Esophagus (tissue), 2 donors: ENCODE data around the gene DCDC2. TPM values are rescaled to one million over a fixed set of nuclear protein-coding genes. Genes with fewer than 3 reads are reported as not detected.

Experiments
- H3K27ac ChIP-seq, 2 donors: one replicate each; pipeline ENCODE4 v1.5.1; 2013; ENCODE audit warnings: low read depth in 2 of 2, mild to moderate bottlenecking in 2 of 2, inconsistent platforms in 1 of 2, low read length in 1 of 2, moderate library complexity in 1 of 2
- H3K27me3 ChIP-seq, 2 donors: one replicate each; pipeline ENCODE4 v1.6.1; 2013; ENCODE audit warnings: low read length in 2 of 2, control low read depth in 1 of 2, mild to moderate bottlenecking in 1 of 2; ENCODE audit not compliant: insufficient read depth in 2 of 2, control insufficient read depth in 1 of 2
- H3K36me3 ChIP-seq, 2 donors: one replicate each; pipeline ENCODE4 v1.6.1; 2013; ENCODE audit warnings: low read length in 1 of 2; ENCODE audit not compliant: control insufficient read depth in 2 of 2, insufficient read depth in 2 of 2
- H3K4me1 ChIP-seq, 2 donors: one replicate each; pipeline ENCODE4 v1.6.1; 2013; ENCODE audit warnings: low read length in 1 of 2; ENCODE audit not compliant: control insufficient read depth in 2 of 2, insufficient read depth in 2 of 2
- H3K4me3 ChIP-seq, 2 donors: one replicate each; pipeline ENCODE4 v1.5.1; 2013; ENCODE audit warnings: low read length in 2 of 2, mild to moderate bottlenecking in 2 of 2, low read depth in 1 of 2, moderate library complexity in 1 of 2
- H3K9me3 ChIP-seq, 2 donors: one replicate each; pipeline ENCODE4 v1.6.1; 2013; ENCODE audit warnings: mild to moderate bottlenecking in 2 of 2, low read depth in 1 of 2, low read length in 1 of 2, moderate library complexity in 1 of 2; ENCODE audit not compliant: control insufficient read depth in 2 of 2, insufficient read depth in 1 of 2
- WGBS, 2 donors: extraction: QIAGEN DNeasy Blood & Tissue Kit; methylation state at CpG; one replicate each; pipeline ENCODE4 v1.1.7; 2013; 5-methylcytosine and 5-hydroxymethylcytosine counted together
- polyA plus RNA-seq, 2 donors: library from polyadenylated mRNA; stranded (reverse); fragments of 200-250 nt; gene quantifications; one replicate each; pipeline ENCODE4 v1.2.3, GENCODE V29; 2013
- donor health status: healthy with polysubstance abuse.
- donor health status: Bipolar disorder and iron deficiency.

Gene DCDC2
- polyA plus RNA-seq, 2 donors: under 0.01 to 0.02 TPM

GRCh38 chr6:24131751-24132150, 226.1 kb downstream of the DCDC2 start:
- no peaks in the 10 kb centered on the region for H3K27me3 ChIP-seq
- no peak overlapping the region for H3K4me3 ChIP-seq
- WGBS, 2 donors: 69 to 76% methylated on average over 2 of the region's 2 CpGs

DNA sequence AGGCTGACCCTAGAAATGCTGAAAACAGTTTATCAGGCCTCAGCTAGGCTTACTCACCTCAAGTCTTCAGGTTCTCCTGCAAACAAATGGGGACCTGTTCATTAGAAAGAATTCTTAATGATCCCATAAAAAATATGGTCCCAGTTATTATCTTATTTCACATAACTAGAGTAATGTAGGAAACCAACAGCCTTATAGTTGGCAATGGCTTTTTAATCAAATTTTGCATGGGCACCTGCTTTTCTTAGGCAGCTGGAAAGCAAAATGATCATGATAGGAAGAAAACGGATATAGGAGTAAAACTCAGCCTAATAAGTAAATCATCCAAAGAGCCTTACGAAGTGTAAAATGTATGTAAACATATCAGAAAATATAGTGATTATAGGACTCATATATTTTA, 230.5 kb downstream of the DCDC2 start:
- Histone ChIP-seq H3K4me3 (no peak overlapping the region), H3K9me3 (no peaks in the 10 kb centered on the region), H3K36me3 (no peaks in the 10 kb centered on the region), H3K4me1 (peaks cover 5% of the 10 kb centered on the region in 2 donors), H3K27me3 (no peaks in the 10 kb centered on the region), H3K27ac (no peak overlapping the region)
- 77% methylated on average over 2 of the region's 2 CpGs for WGBS, 2 donors

More at GRCh38 chr6:24131751-24132150, 226.1 kb downstream of the DCDC2 start:
- Histone ChIP-seq H3K27ac (no peak overlapping the region), H3K36me3 (no peaks in the 10 kb centered on the region), H3K4me1 (no peaks in the 10 kb centered on the region), H3K9me3 (peaks cover 0 to 2% of the 10 kb centered on the region in 2 donors)

DNA sequence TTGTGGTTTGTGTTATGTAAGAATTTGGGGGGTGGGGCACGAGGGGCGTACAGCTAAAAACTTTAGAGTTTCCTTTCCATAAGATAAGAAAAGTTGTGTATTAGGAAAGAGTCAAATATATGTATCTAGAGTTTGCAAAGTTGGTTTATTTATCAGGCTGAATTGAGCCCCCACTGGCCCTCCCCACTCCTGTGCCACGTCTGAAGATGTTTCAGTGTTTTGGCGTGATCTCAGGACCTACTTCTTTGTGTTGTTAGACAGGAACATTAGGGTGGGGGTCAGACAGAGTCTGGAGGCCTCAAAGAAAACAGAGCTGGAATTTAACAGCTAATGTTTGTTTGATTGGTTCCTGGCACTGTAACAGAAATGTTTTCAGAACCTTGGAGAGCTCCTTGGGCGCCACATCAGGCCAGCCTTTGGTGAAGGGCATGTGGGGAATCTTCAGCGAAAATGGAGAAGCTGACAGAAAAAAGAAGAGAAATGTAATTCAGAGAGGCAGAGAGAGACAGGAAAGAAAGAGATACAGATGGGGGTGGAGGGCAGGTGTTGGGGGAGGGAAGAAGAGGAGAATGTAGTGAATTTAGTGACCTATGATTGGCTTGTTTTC, 231.2 kb downstream of the DCDC2 start:
- no peak overlapping the region for H3K4me3 ChIP-seq
- WGBS, 2 donors: 1 to 2% methylated on average over 6 of the region's 6 CpGs
- H3K9me3 ChIP-seq: no peaks in the 10 kb centered on the region
- H3K27ac ChIP-seq: no peak overlapping the region
- H3K27me3 ChIP-seq: no peaks in the 10 kb centered on the region
- H3K36me3 ChIP-seq: no peaks in the 10 kb centered on the region
- peaks cover 5% of the 10 kb centered on the region in 2 donors for H3K4me1 ChIP-seq

DNA sequence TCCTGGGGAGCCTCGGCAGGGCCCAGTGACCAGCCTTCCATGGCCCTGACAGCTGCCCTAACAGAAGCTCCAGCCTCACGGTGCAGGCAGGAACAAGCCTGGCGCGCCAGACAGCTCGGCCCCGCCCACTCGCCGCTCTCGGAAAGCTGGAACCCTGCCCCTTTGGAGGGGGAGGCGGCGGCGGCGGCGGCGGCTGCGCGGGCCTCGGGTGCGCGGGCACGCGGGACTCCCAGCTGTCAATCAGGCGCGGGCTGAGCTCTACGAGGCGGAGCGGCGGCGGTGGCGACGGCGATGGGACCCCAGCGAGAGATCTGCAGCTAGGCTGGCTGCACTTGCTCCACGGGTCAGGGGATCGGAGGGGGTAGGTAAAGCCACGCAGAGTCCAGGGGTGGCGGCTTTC, 231.9 kb downstream of the DCDC2 start, which contains the start of gene NRSN1:
Gene NRSN1, plus strand, starts transcription at position 236 of the 400 bp plus-strand sequence. CDS start 8,113 bp downstream, outside the sequence.
- no peaks in the 10 kb centered on the region for H3K27me3 ChIP-seq
- WGBS, 2 donors: 7 to 8% methylated on average over 24 to 37 of the region's 37 CpGs

GRCh38 chr6:24122139-24122538, 235.7 kb downstream of the DCDC2 start:
- Histone ChIP-seq H3K27me3 (no peaks in the 10 kb centered on the region), H3K27ac (no peak overlapping the region), H3K4me1 (peaks cover 5% of the 10 kb centered on the region in 2 donors), H3K9me3 (no peaks in the 10 kb centered on the region), H3K4me3 (no peak overlapping the region), H3K36me3 (no peaks in the 10 kb centered on the region)
- 68 to 69% methylated on average over 7 of the region's 7 CpGs for WGBS, 2 donors

More for the DNA sequence above, 231.9 kb downstream of the DCDC2 start, which contains the start of gene NRSN1:
- Histone ChIP-seq H3K9me3 (no peaks in the 10 kb centered on the region), H3K4me1 (peaks cover 5% of the 10 kb centered on the region in 2 donors), H3K36me3 (no peaks in the 10 kb centered on the region), H3K4me3 (no peak within 1 kb of the TSS), H3K27ac (no peak within 1 kb of the TSS)

Other genes with a start within 250 kb of the DCDC2 start
- gene NRSN1, start 231.8 kb downstream of the DCDC2 start, polyA plus RNA-seq: under 1 TPM in 1 of 2 donors, not detected in 1; 0.04 TPM
- gene MRS2, start 44.9 kb upstream of the DCDC2 start, polyA plus RNA-seq: 10 to 100 TPM in 1 of 2 donors, 1 to 10 TPM in 1; 9.4 to 10.8 TPM
- gene GPLD1, start 131.5 kb upstream of the DCDC2 start, polyA plus RNA-seq: under 1 TPM; 0.16 to 0.29 TPM
- gene ALDH5A1, start 136.9 kb upstream of the DCDC2 start, polyA plus RNA-seq: 1 to 10 TPM; 2.2 to 3.6 TPM